ENCODE data around the gene PARP12. TPM values are rescaled to one million over a fixed set of nuclear protein-coding genes. Genes with fewer than 3 reads are reported as not detected.

Gene PARP12
- total RNA-seq, 6 experiments from 2014 or later = 15.7 to 33.1 (median 23.3) TPM

GRCh38 chr7:140000666-140001268 lies 62.0 kb downstream of the PARP12 start:
- intact Hi-C loops (cut with DNase I) = loop anchor here (10.0 kb wide), 1 partner anchor 506 kb away; no protein-coding TSS in a partner anchor
- Histone ChIP-seq H3K36me3 (no peaks in the 10 kb centered on the region), H3K27ac (no peak overlapping the region), H3K27me3 (no peaks in the 10 kb centered on the region), H3K4me3 (no peak overlapping the region), H3K9me3 (no peaks in the 10 kb centered on the region), H3K4me1 (no peaks in the 10 kb centered on the region)
- no peak for TF ChIP-seq POLR2A (IDR thresholded peaks at IDR 0.05)
- no peak for TF ChIP-seq CTCF (IDR thresholded peaks at IDR 0.05)
- DNase-seq = no peak
- ATAC-seq = peak in 1 of 4 donors; percentile 12
- WGBS (ENCODE audit: insufficient coverage, low coverage, low lambda C conversion rate, missing lambda C conversion rate) = 78% methylated on average over 3 of the region's 6 CpGs

- no peaks in the 10 kb centered on the region for H3K4me1 ChIP-seq
- ATAC-seq = no peak
- intact Hi-C loops (cut with DNase I) = loop anchor here (10.0 kb wide), 3 partner anchors 215 to 385 kb away; no protein-coding TSS in a partner anchor
- TF ChIP-seq CTCF (IDR thresholded peaks at IDR 0.05) = no peak
- no peak for TF ChIP-seq POLR2A (IDR thresholded peaks at IDR 0.05)
- no peak for DNase-seq
- no peak overlapping the region for H3K27ac ChIP-seq
- no peaks in the 10 kb centered on the region for H3K27me3 ChIP-seq
- WGBS (ENCODE audit: insufficient coverage, low coverage, low lambda C conversion rate, missing lambda C conversion rate) = 89% methylated on average over 6 of the region's 6 CpGs
- no peak overlapping the region for H3K4me3 ChIP-seq
- no peaks in the 10 kb centered on the region for H3K36me3 ChIP-seq
- no peaks in the 10 kb centered on the region for H3K9me3 ChIP-seq
Measured at GRCh38 chr7:139999516-139999915, 63.2 kb downstream of the PARP12 start.

GRCh38 chr7:139998572-139998971 lies 64.2 kb downstream of the PARP12 start:
- WGBS (ENCODE audit: insufficient coverage, low coverage, low lambda C conversion rate, missing lambda C conversion rate) = 85% methylated on average over 4 of the region's 4 CpGs
- H3K9me3 ChIP-seq = no peaks in the 10 kb centered on the region

GRCh38 chr7:139995017-139995915 lies 67.5 kb downstream of the PARP12 start:
- H3K27ac ChIP-seq = no peak overlapping the region
- DNase-seq (peak in 2 of 3 donors; percentile 59 to 70), ATAC-seq (peak; percentile 70 to 93 (median 82))
- H3K4me3 ChIP-seq = no peak overlapping the region
- intact Hi-C loops (cut with DNase I) = loop anchor here (10.0 kb wide), 3 partner anchors 210 to 380 kb away; no protein-coding TSS in a partner anchor
- no peaks in the 10 kb centered on the region for H3K36me3 ChIP-seq
- H3K9me3 ChIP-seq = no peaks in the 10 kb centered on the region
- TF ChIP-seq POLR2A (IDR thresholded peaks at IDR 0.05) = no peak
- no peak for TF ChIP-seq CTCF (IDR thresholded peaks at IDR 0.05)
- H3K4me1 ChIP-seq = no peaks in the 10 kb centered on the region
- WGBS (ENCODE audit: insufficient coverage, low coverage, low lambda C conversion rate, missing lambda C conversion rate) = 64% methylated on average over 5 of the region's 19 CpGs
- H3K27me3 ChIP-seq = no peaks in the 10 kb centered on the region

More at GRCh38 chr7:139998572-139998971, 64.2 kb downstream of the PARP12 start:
- DNase-seq (no peak), ATAC-seq (no peak)
- no peak overlapping the region for H3K4me3 ChIP-seq
- no peaks in the 10 kb centered on the region for H3K27me3 ChIP-seq
- no peaks in the 10 kb centered on the region for H3K4me1 ChIP-seq
- no peak overlapping the region for H3K27ac ChIP-seq
- no peaks in the 10 kb centered on the region for H3K36me3 ChIP-seq
- TF ChIP-seq POLR2A (IDR thresholded peaks at IDR 0.05) (no peak), CTCF (IDR thresholded peaks at IDR 0.05) (no peak)
- intact Hi-C loops (cut with DNase I) = loop anchor here (10.0 kb wide), 3 partner anchors 214 to 384 kb away; no protein-coding TSS in a partner anchor

Measured in right lobe of liver (tissue), 6 donors.